A549 (cell line): ENCODE results near the gene CHI3L1. TPM values are rescaled to one million over a fixed set of nuclear protein-coding genes. Genes with fewer than 3 reads are reported as not detected.

ENCODE experiments used
- ATAC-seq, 2 experiments: fragments of 200-7000 bp in 1 of 2; fragments of >200 bp in 1 of 2; cut with Nextera tagmentation in 1 of 2; cut with Tn5 transposase in 1 of 2; 3 replicates each; pipeline versions ENCODE4 v1.8.0 to v1.9.1; 2018 to 2020; ENCODE audit warnings: mild to moderate bottlenecking in 1 of 2, moderate library complexity in 1 of 2
- CTCF ChIA-PET: fragments of 300-600 bp; sonication (Branson Sonifier 250); formaldehyde crosslinking; extraction: SDS; loops from one replicate; lab custom pipeline; 2021; ENCODE audit warnings: antibody characterized with exemption, inconsistent platforms; lab: Yijun Ruan, JAX
- POLR2A ChIA-PET: fragments of 350-600 bp; formaldehyde crosslinking; extraction: SDS; loops from one replicate; lab custom pipeline; 2021; ENCODE audit warnings: antibody characterized with exemption, inconsistent platforms; lab: Yijun Ruan, JAX
- DNase-seq, 2 experiments: peaks; one replicate each; pipeline versions ENCODE4 v3.0.0 to v3.0.0-alpha.2; 2011 to 2016; ENCODE audit warnings: low read depth in 1 of 2, low spot score in 1 of 2
- FAIRE-seq: peaks from 2 replicates; lab custom pipeline; 2011; peaks lifted over from hg19 to GRCh38; lab: Jason Lieb, UNC
- H3K27ac ChIP-seq, 2 experiments: fragments of >200 bp; sonication (Bioruptor Twin); formaldehyde crosslinking; 3 replicates each; pipeline ENCODE4 v1.5.1; 2016 to 2017
- H3K4me1 ChIP-seq: fragments of >200 bp; sonication (Bioruptor Twin); formaldehyde crosslinking; 3 replicates; pipeline ENCODE4 v1.6.1; 2016
- H3K4me2 ChIP-seq: fragments of >200 bp; sonication (Bioruptor Twin); formaldehyde crosslinking; 3 replicates; pipeline ENCODE4 v1.6.1; 2016
- H3K4me3 ChIP-seq: fragments of >200 bp; sonication (Bioruptor Twin); formaldehyde crosslinking; 3 replicates; pipeline ENCODE4 v1.5.1; 2016
- H3K9me3 ChIP-seq: fragments of >200 bp; sonication (Bioruptor Twin); formaldehyde crosslinking; 3 replicates; pipeline ENCODE4 v1.6.1; 2016
- ATOH8 ChIP-seq: fragments of 250-450 bp; sonication (Bioruptor Pico); IDR thresholded peaks from 2 replicates; pipeline ENCODE4 v1.5.0; 2020; ENCODE audit warnings: low read depth, mild to moderate bottlenecking, moderate library complexity
- BCL3 ChIP-seq: fragments of >200 bp; sonication (Bioruptor Twin); formaldehyde crosslinking; IDR thresholded peaks from 3 replicates; pipeline ENCODE4 v1.6.1; 2016
- BHLHE40 ChIP-seq: IDR thresholded peaks from 2 replicates; pipeline ENCODE4 v1.6.1; 2012; ENCODE audit warnings: low read depth, low read length, inconsistent platforms
- CBX2 ChIP-seq: fragments of 200-600 bp; sonication (generic); IDR thresholded peaks from 2 replicates; pipeline ENCODE4 v1.6.1; 2016; ENCODE audit warnings: low read depth, mild to moderate bottlenecking, borderline replicate concordance
- CBX8 ChIP-seq: fragments of 200-600 bp; sonication (generic); IDR thresholded peaks from 2 replicates; pipeline ENCODE4 v1.6.1; 2016
- CHD2 ChIP-seq: fragments of 150-350 bp; IDR thresholded peaks from 2 replicates; pipeline ENCODE4 v1.6.1; 2014; ENCODE audit warnings: low read length; ENCODE audit not compliant: partially characterized antibody
- EHF ChIP-seq: fragments of 250-450 bp; sonication (Bioruptor Pico); IDR thresholded peaks from 2 replicates; pipeline ENCODE4 v1.5.0; 2020; ENCODE audit warnings: mild to moderate bottlenecking
- EP300 ChIP-seq, 2 experiments: fragments of >200 bp; sonication (Bioruptor Twin); formaldehyde crosslinking; IDR thresholded peaks; 2 replicates in 1 of 2; 3 replicates in 1 of 2; pipeline ENCODE4 v1.6.1; 2016 to 2017
- ESRRA ChIP-seq: fragments of 150-350 bp; IDR thresholded peaks from 2 replicates; pipeline ENCODE4 v1.6.1; 2014; ENCODE audit warnings: mild to moderate bottlenecking, low read length, borderline replicate concordance
- FOSB ChIP-seq: fragments of 250-450 bp; sonication (Bioruptor Pico); IDR thresholded peaks from 2 replicates; pipeline ENCODE4 v1.5.0; 2020; ENCODE audit warnings: mild to moderate bottlenecking, moderate library complexity
- FOSL2 ChIP-seq, 2 experiments: fragments of 450-650 bp in 1 of 2; fragments of >200 bp in 1 of 2; sonication (Bioruptor Twin) in 1 of 2; formaldehyde crosslinking; IDR thresholded peaks; 2 replicates each; pipeline versions ENCODE4 v1.5.0 to v1.6.1; 2016 to 2020; ENCODE audit warnings: mild to moderate bottlenecking in 1 of 2, moderate library complexity in 1 of 2
- FOXS1 ChIP-seq: fragments of 250-450 bp; sonication (Bioruptor Pico); IDR thresholded peaks from 2 replicates; pipeline ENCODE4 v1.5.0; 2020; ENCODE audit warnings: mild to moderate bottlenecking, moderate library complexity
- HEYL ChIP-seq: fragments of 250-450 bp; sonication (Bioruptor Pico); IDR thresholded peaks from 2 replicates; pipeline ENCODE4 v1.8.0; 2021; ENCODE audit warnings: mild to moderate bottlenecking, moderate library complexity
- MAFK ChIP-seq: fragments of 450-650 bp; IDR thresholded peaks from 2 replicates; pipeline ENCODE4 v1.6.1; 2014; ENCODE audit not compliant: partially characterized antibody
- MAX ChIP-seq: IDR thresholded peaks from 2 replicates; pipeline ENCODE4 v1.6.1; 2012
- MAZ ChIP-seq: fragments of 150-350 bp; IDR thresholded peaks from 2 replicates; pipeline ENCODE4 v1.6.1; 2014; ENCODE audit warnings: antibody characterized with exemption, low read depth, low read length, borderline replicate concordance
- PBX3 ChIP-seq: IDR thresholded peaks from 2 replicates; pipeline ENCODE4 v1.6.1; 2012
- POLR2A ChIP-seq: IDR thresholded peaks from 2 replicates; pipeline ENCODE4 v1.6.1; 2012; ENCODE audit warnings: mild to moderate bottlenecking, low read length
- RCOR1 ChIP-seq: fragments of 150-350 bp; IDR thresholded peaks from 2 replicates; pipeline ENCODE4 v1.6.1; 2014; ENCODE audit warnings: antibody characterized with exemption, low read length, low read depth
- RFX5 ChIP-seq: fragments of 450-650 bp; IDR thresholded peaks from 2 replicates; pipeline ENCODE4 v1.7.1; 2014; ENCODE audit warnings: antibody characterized with exemption, mild to moderate bottlenecking, moderate library complexity
- RNF2 ChIP-seq: fragments of 200-600 bp; sonication (generic); IDR thresholded peaks from 2 replicates; pipeline ENCODE4 v1.6.1; 2016; ENCODE audit warnings: low read depth, mild to moderate bottlenecking, antibody characterized with exemption, moderate library complexity, borderline replicate concordance
- SREBF2 ChIP-seq: fragments of 450-650 bp; IDR thresholded peaks from 2 replicates; pipeline ENCODE4 v1.6.1; 2014; ENCODE audit warnings: mild to moderate bottlenecking, moderate library complexity
- TFCP2L1 ChIP-seq: fragments of 250-450 bp; sonication (Bioruptor Pico); IDR thresholded peaks from 2 replicates; pipeline ENCODE4 v1.5.0; 2021; ENCODE audit warnings: mild to moderate bottlenecking
- ZFP36 ChIP-seq: fragments of 450-650 bp; IDR thresholded peaks from 2 replicates; pipeline ENCODE4 v1.6.1; 2014; ENCODE audit warnings: borderline replicate concordance; ENCODE audit not compliant: partially characterized antibody
- ZNF302 ChIP-seq: fragments of 250-450 bp; sonication (Bioruptor Pico); IDR thresholded peaks from 2 replicates; pipeline ENCODE4 v1.9.0; 2021; ENCODE audit warnings: inconsistent platforms, mild to moderate bottlenecking, moderate library complexity
- ZSCAN20 ChIP-seq: fragments of 250-450 bp; sonication (Bioruptor Pico); IDR thresholded peaks from 2 replicates; pipeline ENCODE4 v1.8.0; 2022; ENCODE audit warnings: mild to moderate bottlenecking, moderate library complexity
- WGBS: methylation state at CpG from one replicate; pipeline ENCODE4 v1.1.6; 2017; ENCODE audit errors: missing lambda C conversion rate; 5-methylcytosine and 5-hydroxymethylcytosine counted together
- polyA plus RNA-seq, 4 experiments: library from polyadenylated mRNA; depleted of rRNA in 3 of 4; stranded (reverse); fragments of >200 nt; fragmentation: RNase III in 1 of 4; extraction: RNeasy Plus Mini Kit Qiagen cat#74134 plus additional on column Dnase treatment in 1 of 4; gene quantifications; 2 replicates in 3 of 4; 3 replicates in 1 of 4; pipeline ENCODE4 v1.2.3, GENCODE V29; 2011 to 2017

Gene CHI3L1
- polyA plus RNA-seq, 2 of the 4 experiments (the other 2 are of a cell fraction): 0.04 TPM; not detected in 1

GRCh38 chr1:203177036-203177405 lies 9.5 kb downstream of the CHI3L1 start:
- CTCF ChIA-PET: interaction anchor here (2.9 to 13.2 kb wide), 4 partner anchors 40 to 138 kb away, joined by 11 to 188 read pairs (median 48); no protein-coding TSS in a partner anchor
- no peak for ATAC-seq
- TF ChIP-seq ZFP36 (no peak), MAFK (no peak), EHF (CRISPR knock-in tag) (no peak), FOXS1 (no peak), MAX (no peak), RCOR1 (no peak), SREBF2 (no peak)
- Histone ChIP-seq H3K9me3 (no peaks in the 10 kb centered on the region), H3K4me3 (no peak overlapping the region), H3K27ac (peak overlapping the region; percentile 76 to 81), H3K4me2 (peak overlapping the region; percentile 56), H3K4me1 (peaks cover 34% of the 10 kb centered on the region)
- DNase-seq: no peak
- POLR2A ChIA-PET: no interaction called here
- WGBS: 90% methylated on average over 6 of the region's 6 CpGs
- FAIRE-seq: no peak

- WGBS: 83% methylated on average over 9 of the region's 9 CpGs
- POLR2A ChIA-PET: no interaction called here
- ATAC-seq: no peak
- CTCF ChIA-PET: interaction anchor here (0.8 to 13.2 kb wide), 7 partner anchors 7 to 137 kb away, joined by 3 to 188 read pairs (median 12); partner anchors contain the start of gene CHI3L1
- Histone ChIP-seq H3K9me3 (no peaks in the 10 kb centered on the region), H3K27ac (peak overlapping the region; percentile 76 to 81), H3K4me1 (peaks cover 34% of the 10 kb centered on the region), H3K4me3 (no peak overlapping the region), H3K4me2 (peak overlapping the region; percentile 56)
- TF ChIP-seq RFX5: no peak
- no peak for TF ChIP-seq ZSCAN20 (CRISPR knock-in tag)
- TF ChIP-seq ZFP36: no peak
- no peak for TF ChIP-seq BCL3
- no peak for TF ChIP-seq POLR2A
- DNase-seq: no peak
- FAIRE-seq: no peak
Observed at GRCh38 chr1:203176273-203177035, 10.1 kb downstream of the CHI3L1 start.

- Histone ChIP-seq H3K4me2 (no peak overlapping the region), H3K4me1 (peaks cover 34% of the 10 kb centered on the region), H3K4me3 (no peak overlapping the region), H3K27ac (peak overlapping the region in 1 of 2 experiments; percentile 81; a peak in 4 of 6 replicates), H3K9me3 (no peaks in the 10 kb centered on the region)
- CTCF ChIA-PET: interaction anchor here (0.6 to 13.2 kb wide), 10 partner anchors 8 to 136 kb away, joined by 3 to 188 read pairs (median 4); partner anchors contain the start of genes ADORA1 and CHI3L1
- FAIRE-seq (no peak), DNase-seq (no peak), ATAC-seq (no peak)
- POLR2A ChIA-PET: no interaction called here
- 81% methylated on average over 6 of the region's 9 CpGs for WGBS
- no peak for TF ChIP-seq RFX5
- TF ChIP-seq RCOR1: no peak
- TF ChIP-seq CBX8: no peak
- TF ChIP-seq ZSCAN20 (CRISPR knock-in tag): no peak
- no peak for TF ChIP-seq CBX2
- no peak for TF ChIP-seq FOSL2 (IDR thresholded peaks at IDR 0.05)
- TF ChIP-seq FOSL2 (CRISPR knock-in tag; IDR thresholded peaks at IDR 0.05): no peak
- no peak for TF ChIP-seq FOSB (CRISPR knock-in tag)
- no peak for TF ChIP-seq CHD2
- no peak for TF ChIP-seq MAZ
- no peak for TF ChIP-seq EP300 (IDR thresholded peaks at IDR 0.05)
Observed at GRCh38 chr1:203175827-203176241, 10.7 kb downstream of the CHI3L1 start.

GRCh38 chr1:203175237-203175826 lies 11.2 kb downstream of the CHI3L1 start, which contains the start of gene MYBPH:
MYBPH (minus strand) TSS chr1:203175826; CDS start chr1:203175755, 71 bp downstream.
- CTCF ChIA-PET: interaction anchor here (0.6 to 13.2 kb wide), 10 partner anchors 8 to 136 kb away, joined by 3 to 188 read pairs (median 4); partner anchors contain the start of genes ADORA1 and CHI3L1
- Histone ChIP-seq H3K9me3 (no peaks in the 10 kb centered on the region), H3K27ac (peak within 1 kb of the TSS; percentile 76 to 81; a peak in 5 of 6 replicates), H3K4me3 (no peak within 1 kb of the TSS), H3K4me1 (peaks cover 34% of the 10 kb centered on the region), H3K4me2 (no peak within 1 kb of the TSS; the same call in 2 of the 3 replicates)
- no peak for DNase-seq
- ATAC-seq: no peak
- POLR2A ChIA-PET: no interaction called here
- no peak for FAIRE-seq
- WGBS: 100% methylated on average over 2 of the region's 5 CpGs
- TF ChIP-seq RNF2 (no peak), ESRRA (no peak), TFCP2L1 (no peak), ZNF302 (CRISPR knock-in tag) (no peak), HEYL (CRISPR knock-in tag) (no peak), BHLHE40 (no peak), PBX3 (no peak), ATOH8 (CRISPR knock-in tag) (no peak)
